GM19328 (cell line): Measurements from ENCODE around the gene ATRIP.

Experiments used
- ATAC-seq: cut with Tn5 transposase; IDR thresholded peaks from one replicate; pipeline ENCODE4 v1.9.1; 2021; ENCODE audit warnings: mild to moderate bottlenecking, moderate library complexity; ENCODE audit not compliant: unreplicated experiment

Gene ATRIP

DNA sequence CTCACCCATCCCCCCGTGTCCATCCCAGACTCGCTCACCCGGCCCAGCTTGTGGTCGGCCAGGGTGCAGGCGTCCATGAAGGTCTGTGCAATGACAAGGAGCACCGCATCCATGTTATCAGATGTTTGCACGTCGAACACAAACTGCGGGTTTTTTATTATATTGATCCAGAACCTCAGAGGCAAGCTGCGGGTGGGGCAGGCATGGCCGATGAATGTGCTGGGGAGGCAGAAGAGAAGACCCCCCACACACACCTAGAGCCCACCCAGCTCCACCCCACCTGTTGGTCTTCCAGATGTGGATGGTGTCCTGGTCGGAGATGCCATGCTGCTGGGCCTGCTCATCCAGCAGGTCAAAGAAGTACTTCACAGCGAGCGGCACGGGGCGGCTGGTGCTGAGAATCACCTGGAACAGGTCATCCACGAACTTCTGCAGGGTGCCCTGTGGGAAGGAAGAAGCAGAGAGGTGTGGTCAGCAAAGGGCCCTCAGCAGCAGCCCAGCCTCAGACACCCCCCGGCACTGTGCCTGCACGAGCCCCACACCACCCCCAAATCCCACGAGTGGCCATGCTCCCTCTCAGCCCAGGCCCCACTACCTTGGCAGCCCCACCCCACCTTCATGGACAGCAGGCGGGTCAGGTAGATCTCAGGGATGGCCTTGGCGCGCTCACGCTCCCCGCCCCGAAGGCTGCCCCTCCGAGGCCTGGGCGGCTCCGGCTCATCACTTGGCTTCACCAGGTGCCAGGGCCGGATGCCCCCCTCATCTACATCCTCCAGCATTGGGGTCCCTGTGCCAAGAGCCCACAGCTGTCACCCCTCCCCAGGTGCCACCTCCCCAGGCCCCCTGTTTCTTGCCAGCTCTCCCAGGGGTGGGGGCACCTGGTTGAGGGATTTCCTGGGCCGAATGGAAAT lies 37.0 kb upstream of the ATRIP start:
- no peak for ATAC-seq

DNA sequence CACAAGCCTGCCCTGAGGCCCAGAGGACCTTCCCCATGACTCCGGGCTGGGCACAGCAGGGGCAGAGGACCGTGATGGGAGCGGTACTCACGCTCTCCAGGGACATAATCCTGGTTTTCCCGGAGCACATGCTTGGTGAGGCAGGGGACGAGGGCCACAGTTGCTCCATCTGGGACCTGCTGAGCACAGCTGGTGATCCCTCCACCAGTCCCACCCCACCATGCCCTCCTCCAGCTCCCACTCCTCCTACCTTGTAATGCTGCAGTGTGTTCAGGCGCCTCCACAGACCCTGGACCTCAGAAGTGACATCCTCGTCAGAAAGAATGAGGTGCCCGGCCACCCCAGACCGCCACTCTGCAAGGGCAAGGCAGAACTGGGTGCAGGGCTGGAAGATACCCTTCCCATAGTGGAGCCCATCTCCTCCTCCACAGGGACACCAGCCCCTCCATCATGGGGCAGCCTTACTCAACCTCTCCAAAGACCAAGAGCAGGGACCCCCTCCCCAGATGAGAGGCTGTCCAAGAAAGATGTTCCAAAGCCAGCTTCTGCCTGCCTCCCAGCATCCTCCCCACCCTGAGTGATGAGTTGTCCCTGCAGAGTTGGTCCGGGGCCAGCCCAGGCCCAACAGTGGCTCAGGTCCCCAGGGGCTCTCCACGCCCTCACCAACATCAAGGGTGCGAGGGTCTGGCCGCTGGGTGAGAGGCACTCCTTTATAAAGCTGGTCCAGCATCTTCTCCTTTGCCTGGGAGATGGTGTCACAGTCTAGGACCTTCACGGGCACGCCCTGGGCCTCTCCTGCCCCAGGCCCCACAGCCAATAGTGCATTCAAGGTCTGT lies 36.1 kb upstream of the ATRIP start:
- no peak for ATAC-seq

DNA sequence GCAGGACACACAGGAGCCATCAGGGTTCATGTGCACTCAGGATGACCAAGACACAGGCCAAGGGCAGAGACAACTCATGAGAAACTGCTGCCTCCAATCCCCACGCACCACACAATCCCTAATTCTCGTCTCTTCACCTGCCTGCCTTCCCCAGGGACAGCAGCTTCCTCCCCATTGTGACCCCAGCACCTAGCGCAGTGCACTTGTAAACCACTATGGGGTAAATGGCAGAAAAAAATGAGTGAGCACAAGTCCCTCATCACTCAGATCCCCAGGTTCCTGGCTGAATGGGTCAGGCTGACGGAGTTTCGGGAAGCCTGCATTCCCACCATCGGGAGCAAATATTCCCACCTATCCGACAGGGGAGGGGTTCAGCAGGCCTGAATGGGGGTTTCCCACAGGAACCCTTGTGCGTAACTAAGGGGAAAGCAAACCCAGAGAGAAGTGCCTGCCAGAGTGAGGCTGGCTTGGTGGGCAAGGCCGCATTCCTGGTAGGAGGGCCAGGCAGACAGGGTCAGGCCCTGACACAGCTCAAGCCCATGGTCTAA lies 35.4 kb upstream of the ATRIP start:
- ATAC-seq: no peak

DNA sequence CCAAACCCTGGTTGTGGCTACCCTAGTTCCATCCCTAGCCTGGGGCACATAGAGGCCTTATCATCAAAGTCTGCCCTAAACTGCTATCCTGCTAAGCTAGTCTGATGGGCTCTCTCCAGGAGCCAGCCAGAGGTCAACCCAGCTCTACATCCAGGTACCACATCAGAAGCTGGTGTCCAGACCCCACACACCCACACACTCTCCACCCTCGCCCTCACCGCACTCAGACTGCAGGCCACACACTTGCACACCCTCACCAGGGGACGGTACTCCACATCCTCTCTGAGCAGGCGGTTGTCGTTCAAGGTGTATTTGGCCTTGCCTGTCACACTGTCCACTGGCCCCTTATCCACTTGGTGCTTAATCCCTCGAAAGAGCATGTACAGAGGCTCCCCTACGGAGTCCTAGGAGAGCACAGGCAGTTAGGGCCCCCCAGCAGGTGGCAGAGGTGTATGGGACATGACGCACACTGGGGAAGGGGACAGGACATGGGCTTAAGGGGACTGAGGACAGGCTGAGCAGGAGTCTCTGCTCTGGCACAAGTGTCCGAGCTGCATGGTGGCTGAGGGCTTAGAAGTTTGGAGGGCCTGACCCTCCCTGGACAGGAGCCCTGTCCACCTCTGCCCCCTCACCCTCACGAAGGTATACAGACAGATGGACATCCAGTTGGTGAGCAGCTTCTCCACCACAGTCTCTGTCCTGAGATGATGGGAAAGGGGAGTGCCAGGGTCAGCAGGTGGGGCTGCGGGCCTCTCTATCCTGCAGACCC lies 34.7 kb upstream of the ATRIP start:
- ATAC-seq: no peak

DNA sequence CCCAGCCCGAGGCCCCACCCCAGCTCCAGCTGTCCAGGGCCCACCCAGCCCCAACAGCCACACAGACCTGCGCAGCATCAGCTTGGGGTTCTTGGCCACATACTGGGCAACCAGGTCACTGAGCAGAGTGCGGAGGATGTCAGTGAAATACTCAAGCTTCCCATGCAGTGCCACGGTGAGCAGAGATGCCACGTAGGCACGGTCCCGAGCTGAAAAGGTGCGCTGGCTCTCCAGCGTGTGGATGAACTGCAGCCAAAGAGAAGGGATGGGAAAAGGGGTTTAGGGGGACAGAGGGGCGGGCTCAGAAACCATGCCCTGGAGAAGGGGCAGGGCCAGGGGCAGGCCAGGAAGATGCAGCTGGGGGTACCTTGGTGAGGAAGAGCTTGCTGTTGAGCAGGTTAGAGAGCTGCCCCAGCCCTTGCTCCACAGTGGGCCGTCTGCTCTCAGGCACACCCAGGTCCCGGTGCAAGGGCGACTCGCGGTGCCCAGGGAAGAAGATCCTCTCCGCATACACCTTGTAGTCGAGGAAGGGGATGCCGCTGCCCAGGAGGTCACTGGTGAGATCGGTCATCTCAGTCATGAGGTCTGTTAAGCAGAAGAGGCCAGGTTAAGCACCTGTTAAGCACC lies 34.0 kb upstream of the ATRIP start:
- no peak for ATAC-seq

DNA sequence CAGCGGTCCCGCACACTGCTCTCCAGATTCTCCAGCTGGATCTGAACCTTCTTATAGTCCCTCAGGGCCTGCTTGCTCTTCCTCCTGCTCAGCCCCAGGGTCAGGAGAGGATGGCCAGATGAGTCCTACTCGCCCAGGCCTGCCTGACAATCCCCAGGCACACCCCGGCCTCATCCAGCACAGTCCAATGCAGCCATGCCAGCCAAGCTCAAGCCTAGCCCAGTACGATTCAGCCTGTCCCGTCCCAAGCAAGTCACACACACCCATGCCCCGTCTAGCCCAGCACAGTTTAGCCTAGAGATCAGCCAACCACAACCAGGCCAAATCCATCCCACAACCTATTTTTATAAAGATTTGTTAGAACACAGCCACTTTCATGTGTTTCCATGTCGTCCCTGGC lies 33.5 kb upstream of the ATRIP start:
- no peak for ATAC-seq

DNA sequence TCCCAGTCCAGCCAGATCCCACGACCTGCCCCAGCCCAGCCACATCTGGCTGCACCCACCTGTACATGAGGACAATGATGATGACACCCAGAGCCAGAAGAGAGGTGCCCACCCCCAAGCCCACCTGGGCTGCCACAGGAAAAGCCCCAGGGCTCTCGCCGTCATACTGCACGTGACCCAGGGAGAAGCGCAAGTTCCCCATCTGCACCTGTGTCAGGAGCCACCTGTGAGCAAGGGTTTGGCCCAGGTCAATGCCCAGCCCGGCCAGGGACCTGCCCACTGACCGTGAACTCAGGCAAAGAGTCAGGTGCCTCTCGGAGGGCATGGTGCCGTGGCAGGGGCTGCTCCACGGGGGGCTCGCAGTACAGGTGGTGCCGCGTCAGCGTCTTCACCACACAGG lies 32.9 kb upstream of the ATRIP start:
- ATAC-seq: no peak

DNA sequence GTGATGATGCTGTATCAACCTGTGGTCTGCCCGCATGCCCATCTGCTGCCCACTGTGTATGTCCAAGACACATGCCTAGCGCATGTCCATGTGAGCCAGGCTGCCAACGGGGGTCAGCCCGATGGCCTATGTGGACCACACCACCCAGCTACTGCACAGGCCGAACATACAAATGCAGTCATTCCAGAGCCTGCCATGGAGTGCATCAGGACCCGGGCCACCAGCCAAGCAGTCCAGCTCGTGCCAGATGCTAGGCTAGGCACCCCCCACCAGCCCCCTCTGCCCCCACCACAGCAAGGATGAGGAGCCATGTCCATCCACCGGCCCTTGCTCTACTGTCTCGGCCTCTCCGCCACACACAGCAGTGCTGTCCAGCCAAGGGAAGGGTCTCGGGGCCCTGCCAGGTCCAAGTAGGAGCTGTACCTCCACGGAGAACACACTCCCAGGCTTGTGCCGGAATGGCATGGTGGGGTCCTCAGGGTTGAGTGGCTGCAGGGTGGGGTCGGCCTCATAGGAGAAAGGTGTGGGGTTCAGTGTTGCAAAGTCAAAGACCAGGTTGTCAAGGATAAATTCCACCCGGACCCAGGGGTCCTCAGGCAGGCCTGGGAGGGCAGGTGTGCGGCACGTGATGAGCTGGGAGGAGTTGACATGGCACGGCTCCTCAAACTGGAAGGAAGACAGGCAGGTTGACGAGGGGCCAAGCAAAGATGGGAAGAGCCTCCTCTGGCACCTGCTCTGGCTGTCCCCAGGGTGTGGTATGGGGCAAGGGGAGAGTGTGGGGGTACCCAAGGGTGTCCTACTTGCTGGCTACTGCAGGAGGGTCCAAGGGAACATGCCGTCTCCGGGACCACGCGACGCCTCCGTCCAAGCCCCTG lies 31.9 kb upstream of the ATRIP start:
- no peak for ATAC-seq

DNA sequence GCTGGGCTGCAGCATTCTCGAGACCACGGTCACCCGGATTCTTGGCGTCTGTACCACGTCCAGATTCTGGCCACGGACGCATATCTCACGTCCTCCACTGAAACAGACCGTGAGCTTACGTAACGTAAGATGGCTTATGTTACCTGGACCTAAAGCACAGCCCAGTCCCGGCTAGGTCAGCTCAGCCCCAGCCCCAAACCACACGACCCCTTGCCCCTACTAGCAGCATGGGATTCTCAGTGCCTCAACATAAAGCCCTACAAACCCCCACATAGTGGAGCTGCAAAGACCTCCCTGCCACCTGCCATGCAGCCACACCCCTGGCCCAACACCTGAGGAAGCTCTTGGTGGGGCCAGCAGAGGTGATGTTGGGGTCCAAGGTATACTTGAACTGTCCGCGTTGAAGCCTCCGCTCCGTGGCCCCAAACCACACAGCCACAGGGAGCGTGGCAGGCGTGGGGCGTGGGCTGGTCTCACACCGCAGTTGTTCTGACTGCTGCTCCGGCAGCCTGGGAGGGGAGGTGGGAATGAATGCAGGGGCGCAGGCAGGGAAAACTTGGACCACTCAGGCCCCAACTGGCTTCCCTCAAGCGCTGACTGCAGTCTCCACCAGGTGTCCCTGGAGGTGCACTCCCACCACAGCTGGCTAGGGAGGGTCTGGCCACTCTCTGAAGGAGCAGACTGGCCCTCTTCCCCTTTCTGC lies 31.1 kb upstream of the ATRIP start:
- no peak for ATAC-seq

DNA sequence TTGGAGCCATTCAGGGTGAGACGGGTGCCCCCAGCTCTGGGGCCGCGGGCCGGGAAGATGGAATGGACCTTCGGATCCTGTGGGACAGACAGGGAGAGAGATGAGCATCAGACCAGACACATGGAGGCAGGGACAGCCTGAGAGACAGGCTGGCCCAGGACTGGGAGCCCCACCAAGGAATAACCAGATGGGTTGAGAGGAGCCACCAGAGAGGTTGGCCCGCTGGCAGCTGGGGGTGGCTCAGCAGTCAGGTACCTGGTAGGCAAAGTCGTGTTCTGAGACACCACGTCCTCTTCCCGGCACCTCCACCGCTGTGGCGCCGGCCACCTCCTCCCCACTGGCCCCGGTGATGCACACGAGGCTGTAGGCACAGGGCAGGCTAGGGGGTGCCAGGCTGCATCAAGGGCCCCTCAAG lies 30.4 kb upstream of the ATRIP start:
- ATAC-seq: no peak

DNA sequence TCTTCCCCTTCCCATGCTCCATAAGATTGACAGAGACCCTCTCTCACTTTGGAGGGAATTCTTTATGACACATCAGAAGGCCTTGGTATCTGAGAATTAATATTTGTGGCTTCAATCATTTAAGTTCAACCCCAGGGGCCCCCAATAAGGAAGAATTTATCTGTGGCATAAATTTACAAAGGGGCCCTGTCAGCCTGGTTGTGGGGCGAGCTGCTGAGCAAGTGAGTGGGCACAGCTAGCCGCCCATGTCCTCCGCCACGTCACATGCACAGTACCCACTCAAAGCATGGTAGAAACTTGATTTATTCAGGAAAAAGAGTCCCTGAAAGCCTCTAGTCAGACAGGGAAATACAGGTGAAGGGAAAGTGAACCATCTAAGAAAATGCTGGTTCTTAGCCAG lies 30.0 kb upstream of the ATRIP start:
- ATAC-seq: no peak

DNA sequence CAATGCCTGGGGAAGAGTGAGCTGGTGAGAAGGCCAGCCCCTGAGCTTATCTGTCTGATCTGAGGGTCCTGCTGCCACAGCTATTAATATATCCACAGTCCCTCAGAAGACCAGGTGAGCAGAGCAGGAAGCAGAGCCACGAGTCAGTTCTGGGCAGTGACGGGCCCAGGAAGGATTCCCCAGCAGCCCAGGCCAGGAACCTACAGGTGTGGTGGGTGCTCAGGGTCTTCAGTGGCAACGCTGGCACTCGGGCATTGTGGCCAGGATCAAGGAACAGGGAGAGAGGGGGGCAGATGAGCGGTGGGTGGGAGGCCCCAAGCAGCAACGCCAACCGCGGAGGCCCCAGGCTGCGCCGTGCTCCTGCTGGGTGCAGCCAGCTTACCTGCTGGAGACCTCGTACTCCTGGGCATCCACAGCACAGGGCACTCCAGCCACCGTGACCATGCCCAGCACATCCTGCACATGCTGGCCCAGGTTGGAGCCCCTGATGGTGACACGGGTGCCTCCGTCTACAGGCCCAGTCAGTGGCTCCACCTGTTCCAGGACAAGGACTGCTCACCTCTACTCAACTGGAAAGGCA lies 28.9 kb upstream of the ATRIP start:
- no peak for ATAC-seq

DNA sequence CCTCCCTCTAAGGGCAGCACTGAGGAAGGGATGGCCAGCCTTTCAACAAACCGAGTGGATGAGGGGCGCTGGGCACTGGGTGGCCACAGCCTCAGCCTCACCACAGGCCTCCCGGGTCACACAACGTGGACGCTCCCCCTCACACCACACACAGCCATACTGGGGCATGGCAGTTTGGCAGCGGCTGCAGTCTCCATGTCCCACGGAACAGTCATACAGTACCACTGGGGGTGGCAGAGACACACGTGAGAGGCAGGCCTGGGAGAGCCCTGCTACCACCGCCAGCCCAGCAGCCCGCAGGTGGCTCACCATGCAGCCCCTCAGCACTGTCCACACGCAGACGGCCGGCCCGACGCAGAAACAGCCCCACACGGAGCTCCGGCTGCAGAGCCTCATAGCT lies 28.4 kb upstream of the ATRIP start:
- ATAC-seq: no peak

DNA sequence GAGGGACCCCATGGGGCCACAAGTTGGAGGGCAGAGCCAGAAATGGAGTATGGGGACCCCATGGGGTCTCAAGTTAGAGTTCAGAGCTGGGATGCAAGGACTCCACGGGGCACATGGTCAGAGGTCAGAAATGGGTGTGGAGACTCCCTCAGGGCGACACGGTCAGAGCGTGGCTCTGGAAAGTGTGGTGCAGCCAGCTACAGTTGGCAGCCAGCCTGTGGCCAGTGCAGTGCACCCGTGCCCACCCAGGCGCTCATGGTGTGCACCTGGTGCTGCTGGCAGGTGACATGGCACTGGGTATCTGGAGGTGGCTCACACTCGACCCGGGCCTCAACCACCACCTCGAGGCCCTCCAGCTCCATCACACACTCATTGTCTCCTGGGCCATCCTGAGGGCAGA lies 27.9 kb upstream of the ATRIP start:
- ATAC-seq: no peak

DNA sequence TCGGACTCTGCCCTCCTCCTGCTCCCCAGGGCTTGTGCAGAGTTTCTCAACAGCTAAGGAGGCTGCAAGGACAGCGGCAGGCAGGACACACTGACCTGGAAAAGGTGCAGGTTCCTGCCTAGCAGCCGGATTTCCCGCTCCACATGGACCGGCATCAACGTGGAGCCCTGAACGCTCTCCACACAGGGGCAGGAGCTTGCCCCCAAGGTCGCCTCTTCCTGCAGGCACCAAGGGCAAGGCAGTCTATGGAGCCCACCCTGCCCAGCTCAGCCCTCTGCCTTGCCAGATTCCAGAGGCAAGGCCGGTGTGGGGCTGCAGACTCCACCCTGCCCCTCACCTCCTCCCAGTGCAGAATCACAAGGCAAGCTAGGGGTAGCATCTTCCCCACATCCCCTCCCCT lies 27.4 kb upstream of the ATRIP start:
- no peak for ATAC-seq

DNA sequence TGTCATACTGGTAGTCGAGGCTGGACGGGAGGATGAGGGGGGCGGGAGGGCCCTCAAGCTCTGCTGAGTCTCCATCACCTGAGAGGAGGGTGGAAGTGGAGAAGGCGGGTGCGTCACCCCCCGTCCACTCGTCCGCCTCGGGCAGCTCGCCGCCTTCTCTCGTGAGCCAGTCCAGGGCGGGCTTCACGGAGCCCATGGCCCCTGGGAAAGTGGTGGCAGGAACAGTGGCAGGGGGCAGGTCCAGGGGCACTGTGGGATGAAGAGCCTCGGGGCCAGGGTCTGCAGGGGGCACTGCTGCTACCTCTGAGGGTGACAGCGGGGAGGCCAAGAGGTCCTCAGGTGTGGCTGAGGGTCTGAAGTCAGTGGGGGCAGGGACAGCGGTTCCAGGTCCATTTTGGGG lies 26.9 kb upstream of the ATRIP start:
- no peak for ATAC-seq

DNA sequence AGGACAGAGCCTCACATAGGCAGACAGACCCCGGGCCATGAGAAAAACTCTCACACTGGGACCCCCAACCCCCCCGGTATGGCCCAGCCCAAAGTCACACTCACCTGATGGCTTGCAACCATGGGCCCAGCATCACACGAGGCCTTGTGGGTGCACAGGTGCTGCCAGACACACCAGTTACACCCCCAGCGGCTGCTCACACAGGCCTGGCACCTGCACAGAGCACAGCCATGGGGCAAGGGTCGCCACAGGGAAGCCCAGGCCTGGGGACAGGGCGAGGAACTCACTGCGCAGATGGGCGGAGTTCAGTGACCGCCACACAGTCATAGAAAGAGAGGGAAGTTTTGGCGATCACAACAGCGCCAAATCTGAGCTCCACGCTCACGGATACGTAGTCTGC lies 26.0 kb upstream of the ATRIP start:
- ATAC-seq: no peak

DNA sequence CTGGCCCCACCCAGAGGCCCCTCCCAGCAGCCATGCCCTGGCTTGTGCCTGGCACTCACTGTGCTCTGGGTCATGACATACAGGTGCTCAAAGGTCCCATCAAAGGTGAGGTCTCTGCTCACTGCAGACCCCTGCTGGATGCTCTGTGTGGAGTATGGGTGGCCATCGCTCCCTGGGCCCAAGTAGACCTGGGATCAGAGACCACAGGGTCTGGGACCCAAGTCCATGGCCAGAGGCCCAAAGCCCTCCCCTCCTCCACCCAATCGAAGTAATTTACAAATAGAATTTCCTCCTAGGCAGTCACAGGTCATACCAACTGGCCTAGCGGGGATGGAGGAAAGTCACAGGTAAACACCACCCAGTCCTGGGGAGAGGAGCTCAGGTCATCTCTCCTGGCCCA lies 24.3 kb upstream of the ATRIP start:
- no peak for ATAC-seq

DNA sequence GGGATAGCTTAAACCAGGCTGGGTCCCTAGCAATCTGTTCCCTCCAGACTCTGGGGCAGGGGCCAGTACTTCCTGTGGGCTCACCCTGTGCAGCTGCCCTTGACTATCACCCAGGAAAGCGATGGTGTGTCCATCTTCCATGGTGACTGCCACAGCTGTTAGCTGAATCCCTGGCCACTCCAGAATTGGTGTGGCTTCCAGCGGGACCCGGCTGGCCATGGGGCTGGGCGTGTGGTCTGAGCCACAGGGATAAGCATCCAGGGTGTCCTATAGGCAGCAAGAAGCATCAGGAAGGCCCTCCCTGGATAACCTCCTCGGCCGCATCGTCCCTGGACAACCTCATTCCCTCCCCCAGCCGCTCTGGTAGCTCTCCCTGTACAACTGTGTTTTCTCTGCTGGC lies 23.9 kb upstream of the ATRIP start:
- no peak for ATAC-seq
